Neuronal stem cell (in vitro differentiated cells): ENCODE results near the gene PIK3AP1.
A peak's percentile ranks its signal among the peaks of the same experiment; 100 is the strongest.

ENCODE experiments used
- DNase-seq: peaks from one replicate; pipeline ENCODE4 v3.0.0-alpha.2; 2013; ENCODE audit warnings: low spot score
- H2AFZ ChIP-seq: one replicate; pipeline ENCODE4 v1.6.1; 2013; ENCODE audit warnings: mild to moderate bottlenecking, low read length, inconsistent platforms
- H2AK5ac ChIP-seq: 2 replicates; pipeline ENCODE4 v1.6.1; 2013; ENCODE audit warnings: low read depth, mild to moderate bottlenecking, inconsistent platforms, low read length, moderate library complexity, mixed read lengths
- H2BK120ac ChIP-seq: 2 replicates; pipeline ENCODE4 v1.6.1; 2013; ENCODE audit warnings: low read depth, mild to moderate bottlenecking, inconsistent platforms, low read length, moderate library complexity, mixed read lengths
- H2BK12ac ChIP-seq: one replicate; pipeline ENCODE4 v1.6.1; 2013; ENCODE audit warnings: low read length, inconsistent platforms
- H2BK15ac ChIP-seq: 2 replicates; pipeline ENCODE4 v1.6.1; 2013; ENCODE audit warnings: mild to moderate bottlenecking, low read length, inconsistent platforms, mixed read lengths
- H2BK5ac ChIP-seq: one replicate; pipeline ENCODE4 v1.6.1; 2013; ENCODE audit warnings: inconsistent platforms, mild to moderate bottlenecking, low read length, moderate library complexity
- H3K14ac ChIP-seq: one replicate; pipeline ENCODE4 v1.6.1; 2013; ENCODE audit warnings: low read length, inconsistent platforms
- H3K18ac ChIP-seq: 2 replicates; pipeline ENCODE4 v1.6.1; 2013; ENCODE audit warnings: low read length, inconsistent platforms
- H3K23ac ChIP-seq: 2 replicates; pipeline ENCODE4 v1.6.1; 2013; ENCODE audit warnings: low read depth, mild to moderate bottlenecking, mixed read lengths, low read length, inconsistent platforms; ENCODE audit not compliant: poor library complexity
- H3K27ac ChIP-seq: replicated peaks from 3 replicates; pipeline ENCODE4 v1.5.1; 2013; ENCODE audit warnings: low read length, inconsistent platforms
- H3K27me3 ChIP-seq, 3 experiments: 2 replicates each; pipeline ENCODE4 v1.6.1; 2013; ENCODE audit warnings: low read length in 3 of 3, mild to moderate bottlenecking in 2 of 3, inconsistent platforms in 1 of 3, low read depth in 1 of 3, mixed read lengths in 1 of 3, moderate library complexity in 1 of 3; ENCODE audit not compliant: control insufficient read depth in 3 of 3, insufficient read depth in 3 of 3
- H3K36me3 ChIP-seq, 2 donors: replicated peaks in 1 of 2; 2 replicates each; pipeline ENCODE4 v1.6.1; 2013; ENCODE audit warnings: low read length in 2 of 2; ENCODE audit not compliant: control insufficient read depth in 2 of 2, insufficient read depth in 2 of 2
- H3K4ac ChIP-seq: 2 replicates; pipeline ENCODE4 v1.6.1; 2013; ENCODE audit warnings: inconsistent platforms, mild to moderate bottlenecking, low read length, moderate library complexity
- H3K4me1 ChIP-seq, 2 donors: 1 replicate in 1 of 2; 2 replicates in 1 of 2; pipeline ENCODE4 v1.6.1; 2013; ENCODE audit warnings: low read length in 2 of 2, low read depth in 1 of 2; ENCODE audit not compliant: control insufficient read depth in 2 of 2, insufficient read depth in 1 of 2
- H3K4me2 ChIP-seq: one replicate; pipeline ENCODE4 v1.6.1; 2013; ENCODE audit warnings: mild to moderate bottlenecking, low read length, inconsistent platforms; ENCODE audit not compliant: insufficient read depth, poor library complexity, severe bottlenecking
- H3K4me3 ChIP-seq, 2 donors: 2 replicates each; pipeline ENCODE4 v1.5.1; 2013; ENCODE audit warnings: low read length in 2 of 2, mild to moderate bottlenecking in 2 of 2, inconsistent platforms in 1 of 2, moderate library complexity in 1 of 2
- H3K79me1 ChIP-seq: one replicate; pipeline ENCODE4 v1.6.1; 2013; ENCODE audit warnings: low read depth, mild to moderate bottlenecking, inconsistent platforms, low read length, moderate library complexity
- H3K9ac ChIP-seq: one replicate; pipeline ENCODE4 v1.6.1; 2013; ENCODE audit warnings: mild to moderate bottlenecking, low read depth, low read length, inconsistent platforms; ENCODE audit not compliant: poor library complexity
- H3K9me3 ChIP-seq, 2 donors: replicated peaks in 1 of 2; 2 replicates each; pipeline versions ENCODE3 to v1.6.1; 2013; ENCODE audit warnings: low read length in 2 of 2, mild to moderate bottlenecking in 2 of 2, inconsistent platforms in 1 of 2, low read depth in 1 of 2, mixed read lengths in 1 of 2, moderate library complexity in 1 of 2; ENCODE audit not compliant: control insufficient read depth in 2 of 2, insufficient read depth in 1 of 2
- H4K8ac ChIP-seq: one replicate; pipeline ENCODE4 v1.6.1; 2013; ENCODE audit warnings: low read depth, mild to moderate bottlenecking, inconsistent platforms, low read length, moderate library complexity
- H4K91ac ChIP-seq: one replicate; pipeline ENCODE4 v1.6.1; 2013; ENCODE audit warnings: low read length, low read depth, mild to moderate bottlenecking, inconsistent platforms; ENCODE audit not compliant: poor library complexity
- WGBS, 2 donors: extraction: QIAGEN DNeasy Blood & Tissue Kit; methylation state at CpG; one replicate each; pipeline ENCODE4 v1.1.7; 2013; ENCODE audit warnings: missing lambda C conversion rate in 2 of 2, mixed read lengths in 1 of 2; ENCODE audit not compliant: insufficient read length in 2 of 2, insufficient replicate concordance in 1 of 2; ENCODE audit errors: extremely low coverage in 2 of 2; 5-methylcytosine and 5-hydroxymethylcytosine counted together

PIK3AP1 gene

GRCh38 chr10:96609510-96609909 is 110.8 kb downstream of the PIK3AP1 start:
- no peak overlapping the region for H3K18ac ChIP-seq
- H2BK5ac ChIP-seq, result no peak overlapping the region
- H2AFZ ChIP-seq, result no peak overlapping the region
- peaks cover 0 to 36% (median 0%) of the 10 kb centered on the region in 3 experiments for H3K27me3 ChIP-seq
- peak overlapping the region; percentile 0 for H2BK15ac ChIP-seq
- no peak overlapping the region for H3K27ac ChIP-seq
- no peak overlapping the region for H4K8ac ChIP-seq
- H3K4me1 ChIP-seq, result peaks cover 4 to 14% of the 10 kb centered on the region in 2 donors
- no peak overlapping the region for H3K14ac ChIP-seq
- no peak for DNase-seq
- H4K91ac ChIP-seq, result no peak overlapping the region
- no peak overlapping the region for H3K4me3 ChIP-seq
- H3K36me3 ChIP-seq, result no peaks in the 10 kb centered on the region
- no peak overlapping the region for H2AK5ac ChIP-seq
- H3K23ac ChIP-seq, result no peak overlapping the region
- no peaks in the 10 kb centered on the region for H3K79me1 ChIP-seq
- no peak overlapping the region for H2BK12ac ChIP-seq
- no peak overlapping the region for H3K4me2 ChIP-seq
- no CpG with 5 or more reads among the region's 7 CpGs for WGBS, 2 donors
- peak overlapping the region; percentile 32 for H3K9ac ChIP-seq
- no peaks in the 10 kb centered on the region for H3K9me3 ChIP-seq
- no peak overlapping the region for H2BK120ac ChIP-seq
- H3K4ac ChIP-seq, result no peak overlapping the region

- Histone ChIP-seq H3K4ac (no peak overlapping the region), H3K4me2 (no peak overlapping the region), H3K9ac (no peak overlapping the region), H3K18ac (no peak overlapping the region), H2BK12ac (no peak overlapping the region), H3K4me3 (no peak overlapping the region), H3K4me1 (peaks cover 4 to 14% of the 10 kb centered on the region in 2 donors), H4K91ac (no peak overlapping the region), H3K79me1 (no peaks in the 10 kb centered on the region), H3K23ac (no peak overlapping the region), H2BK15ac (no peak overlapping the region), H3K36me3 (no peaks in the 10 kb centered on the region), H4K8ac (no peak overlapping the region), H3K27me3 (peaks cover 0 to 37% (median 0%) of the 10 kb centered on the region in 3 experiments), H2BK5ac (no peak overlapping the region), H3K14ac (no peak overlapping the region), H3K27ac (peak overlapping the region; percentile 11), H2AK5ac (peak overlapping the region; percentile 65), H3K9me3 (no peaks in the 10 kb centered on the region), H2BK120ac (no peak overlapping the region), H2AFZ (peak overlapping the region; percentile 48)
- DNase-seq, result peak; percentile 37
- no CpG with 5 or more reads among the region's 5 CpGs for WGBS, 2 donors
These were observed 111.5 kb downstream of the PIK3AP1 start for GRCh38 chr10:96608805-96609204.

- Histone ChIP-seq H3K27me3 (peaks cover 0 to 34% (median 0%) of the 10 kb centered on the region in 3 experiments), H3K4me1 (peaks cover 4 to 14% of the 10 kb centered on the region in 2 donors), H3K79me1 (no peaks in the 10 kb centered on the region), H3K9ac (no peak overlapping the region), H2BK120ac (no peak overlapping the region), H2BK15ac (no peak overlapping the region), H3K18ac (no peak overlapping the region), H3K4me3 (no peak overlapping the region), H3K36me3 (no peaks in the 10 kb centered on the region), H3K27ac (no peak overlapping the region), H2BK12ac (no peak overlapping the region), H2AK5ac (peak overlapping the region; percentile 65), H2BK5ac (no peak overlapping the region), H3K23ac (no peak overlapping the region), H2AFZ (no peak overlapping the region), H3K4ac (peak overlapping the region; percentile 31), H4K8ac (no peak overlapping the region), H3K14ac (no peak overlapping the region), H3K4me2 (no peak overlapping the region), H4K91ac (no peak overlapping the region), H3K9me3 (no peaks in the 10 kb centered on the region)
- DNase-seq, result no peak
- no CpG with 5 or more reads among the region's 3 CpGs for WGBS, 2 donors
These were observed 112.1 kb downstream of the PIK3AP1 start for GRCh38 chr10:96608262-96608661.

- no peak overlapping the region for H2AK5ac ChIP-seq
- H3K23ac ChIP-seq, result no peak overlapping the region
- H3K4me2 ChIP-seq, result no peak overlapping the region
- H2BK15ac ChIP-seq, result no peak overlapping the region
- no peak overlapping the region for H3K14ac ChIP-seq
- no peak overlapping the region for H4K8ac ChIP-seq
- H3K27me3 ChIP-seq, result peaks cover 0 to 40% (median 0%) of the 10 kb centered on the region in 3 experiments
- H3K18ac ChIP-seq, result no peak overlapping the region
- no peak overlapping the region for H3K4ac ChIP-seq
- peaks cover 4 to 14% of the 10 kb centered on the region in 2 donors for H3K4me1 ChIP-seq
- H4K91ac ChIP-seq, result no peak overlapping the region
- H3K36me3 ChIP-seq, result no peaks in the 10 kb centered on the region
- H3K4me3 ChIP-seq, result no peak overlapping the region
- no peak overlapping the region for H2BK120ac ChIP-seq
- H3K79me1 ChIP-seq, result no peaks in the 10 kb centered on the region
- no peaks in the 10 kb centered on the region for H3K9me3 ChIP-seq
- no peak for DNase-seq
- WGBS, 2 donors, result no CpG with 5 or more reads among the region's 1 CpG
- no peak overlapping the region for H2BK5ac ChIP-seq
- no peak overlapping the region for H3K9ac ChIP-seq
- H2BK12ac ChIP-seq, result no peak overlapping the region
- H3K27ac ChIP-seq, result no peak overlapping the region
- H2AFZ ChIP-seq, result no peak overlapping the region
These were observed 113.4 kb downstream of the PIK3AP1 start for GRCh38 chr10:96606946-96607345.
